Activated effector memory CD4-positive, alpha-beta T cell treated with anti-CD3 and anti-CD28 coated beads, Interleukin-2, amount 50 U/mL, for 16 hours (primary cell): ENCODE measurements around the gene RAB24.
"Not testable (repeated sequence)": the region's sequence is repeated elsewhere in the genome, so short reads cannot be mapped to it uniquely, and the experiment has no call there.

ENCODE experiments used
- DNase-seq: peaks from one replicate; pipeline ENCODE4 v3.0.0-alpha.2; 2020

The RAB24 gene

GRCh38 chr5:177310757-177311391 lies 7.4 kb upstream of the RAB24 start:
- peak; percentile 70 for DNase-seq

GRCh38 chr5:177310332-177310731 lies 6.8 kb upstream of the RAB24 start:
- peak; percentile 61 for DNase-seq

DNA sequence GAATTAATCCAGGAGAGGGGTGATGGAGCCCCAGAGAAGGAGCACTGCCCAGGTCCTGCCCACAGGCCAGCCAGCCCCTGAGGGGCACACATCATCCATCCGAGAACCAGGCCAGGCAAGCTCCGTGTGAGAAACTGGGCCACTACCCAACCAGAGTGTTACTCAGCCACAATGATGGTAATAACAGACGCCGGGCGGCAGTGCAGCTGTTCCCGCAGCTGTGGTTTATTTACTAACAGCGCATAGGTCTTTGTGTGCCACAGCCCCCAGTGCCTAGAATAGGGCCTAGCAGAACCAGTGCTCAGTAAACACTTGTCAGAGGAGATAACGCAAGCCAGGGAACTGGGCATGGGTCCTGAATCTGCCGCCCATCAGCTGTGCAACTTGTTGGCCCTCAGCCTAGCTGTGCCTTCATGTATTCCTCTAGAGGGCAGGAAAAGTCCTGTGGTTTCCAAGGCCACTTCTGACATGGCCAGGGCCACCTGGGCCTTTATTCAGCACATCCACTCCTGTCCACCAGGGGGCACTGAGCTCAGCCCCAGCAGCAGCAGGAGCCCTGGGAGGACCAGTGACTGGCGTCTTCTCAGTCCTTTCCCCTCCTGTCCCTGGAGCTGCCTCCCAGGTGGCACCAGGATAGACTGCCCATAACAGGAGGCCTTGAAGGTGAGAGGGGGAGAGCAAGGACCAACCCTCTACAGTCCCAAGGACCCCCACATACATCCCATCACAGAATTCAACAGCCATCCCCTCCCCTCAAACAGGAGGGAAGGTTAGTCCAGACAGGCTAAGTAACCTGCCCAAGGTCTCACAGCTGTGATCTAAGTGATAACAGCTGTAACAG lies 6.1 kb upstream of the RAB24 start:
- DNase-seq, result peak; percentile 91

GRCh38 chr5:177308740-177309139 lies 5.2 kb upstream of the RAB24 start:
- DNase-seq, result no peak

- no peak for DNase-seq
Measured at GRCh38 chr5:177307544-177308363, 4.2 kb upstream of the RAB24 start.

GRCh38 chr5:177306674-177307543 lies 3.4 kb upstream of the RAB24 start:
- no peak for DNase-seq

DNA sequence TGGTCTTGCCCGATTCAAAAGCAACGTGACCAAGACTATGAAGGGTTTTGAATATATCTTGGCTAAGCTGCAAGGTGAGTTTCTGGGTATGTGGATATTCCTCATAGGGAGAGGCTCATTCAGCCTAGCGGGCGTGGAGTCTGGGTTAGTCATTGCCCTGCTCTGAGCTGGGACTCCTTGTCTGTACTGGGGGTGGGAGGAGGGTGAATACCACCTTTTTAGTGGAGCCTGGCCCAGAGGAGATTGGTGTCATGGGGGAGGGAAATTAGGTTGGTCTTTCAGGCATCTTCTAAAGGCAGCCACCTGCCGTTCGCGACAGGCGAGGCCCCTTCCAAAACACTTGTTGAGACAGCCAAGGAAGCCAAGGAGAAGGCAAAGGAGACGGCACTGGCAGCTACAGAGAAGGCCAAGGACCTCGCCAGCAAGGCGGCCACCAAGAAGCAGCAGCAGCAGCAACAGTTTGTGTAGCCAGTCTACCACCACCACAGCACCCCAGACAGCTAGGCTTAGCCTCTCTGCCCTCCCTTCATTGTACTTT lies 2.7 kb upstream of the RAB24 start:
- DNase-seq, result not testable (repeated sequence)

GRCh38 chr5:177304392-177305119 lies 1.0 kb upstream of the RAB24 start:
- DNase-seq, result peak; percentile 75

GRCh38 chr5:177303925-177304391 lies 439 bp upstream of the RAB24 start:
- DNase-seq, result no peak

- no peak for DNase-seq
Measured at GRCh38 chr5:177302354-177303110, 987 bp downstream of the RAB24 start.

DNA sequence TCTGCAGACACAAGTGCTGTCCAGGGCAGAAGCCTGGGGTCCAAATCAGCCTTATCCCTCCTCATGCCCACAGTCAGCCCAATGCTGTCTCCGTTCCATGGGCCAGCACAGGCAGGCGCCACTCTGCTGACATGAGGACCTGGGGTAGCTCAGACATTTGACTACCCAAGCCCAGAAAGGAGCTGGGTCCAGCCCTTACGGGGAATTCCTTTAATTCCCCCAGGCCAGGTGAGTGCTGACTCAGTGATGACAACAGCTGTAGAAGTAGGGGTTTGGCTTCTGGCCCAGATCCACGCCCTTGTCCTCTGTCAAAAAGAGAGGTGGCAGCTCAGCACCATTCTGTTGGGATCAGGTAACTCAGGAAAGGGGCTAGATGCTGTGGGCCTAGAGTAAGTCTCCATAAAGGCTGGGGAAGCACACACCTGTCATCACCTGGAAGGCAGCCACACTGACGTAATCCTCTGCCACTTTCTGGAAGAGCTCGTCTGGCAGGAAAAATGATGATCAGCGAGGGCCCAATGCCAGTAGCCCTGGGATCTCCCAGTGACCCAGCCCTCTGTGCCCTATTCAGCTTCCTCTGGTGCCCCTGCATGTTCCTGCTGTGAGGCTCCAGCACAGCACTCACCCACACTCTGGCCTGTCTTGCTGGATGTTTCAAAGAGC lies 1.9 kb downstream of the RAB24 start:
- DNase-seq, result peak; percentile 75

DNA sequence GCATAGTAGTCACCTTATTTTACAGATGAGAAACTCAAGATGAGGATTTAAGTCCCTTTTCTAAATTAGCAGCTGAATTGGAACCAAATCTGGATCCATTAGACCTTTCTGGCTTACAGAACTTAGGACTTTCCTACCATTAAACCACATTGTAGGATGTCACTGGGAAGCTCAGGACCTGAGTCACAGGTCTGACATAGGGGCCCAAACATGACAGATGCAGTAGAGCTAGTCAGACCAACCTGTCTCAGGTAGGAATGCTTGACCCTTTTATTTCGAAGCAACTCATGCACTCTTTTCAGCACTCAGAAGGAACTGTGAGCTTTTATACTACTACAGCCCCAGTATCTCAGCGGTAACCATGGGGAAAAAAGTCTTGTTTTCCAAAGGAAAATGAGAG lies 2.6 kb downstream of the RAB24 start:
- no peak for DNase-seq

- peak; percentile 83 for DNase-seq
Measured at GRCh38 chr5:177300236-177300880, 3.2 kb downstream of the RAB24 start.

- no peak for DNase-seq
Measured at GRCh38 chr5:177299697-177300096, 3.8 kb downstream of the RAB24 start.

DNA sequence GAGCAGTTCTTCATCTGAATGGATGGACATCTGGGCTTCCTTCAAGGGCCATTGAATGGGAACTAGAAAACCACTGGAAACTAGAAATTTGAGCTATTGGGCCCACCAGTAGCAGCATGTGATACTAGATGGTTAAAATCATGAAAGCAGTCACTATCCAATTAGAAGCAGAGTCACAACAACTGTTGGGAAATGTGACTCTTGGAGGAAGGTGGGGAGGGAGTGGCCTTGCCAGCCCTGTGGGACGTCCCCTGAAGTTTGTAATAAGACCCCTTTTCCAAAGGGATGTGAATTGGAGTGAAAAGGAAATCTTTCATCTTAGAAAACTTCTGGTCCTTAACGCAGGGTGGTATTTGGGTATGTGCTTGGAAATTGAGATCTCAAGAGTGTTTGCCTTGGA lies 5.6 kb downstream of the RAB24 start:
- DNase-seq, result no peak

GRCh38 chr5:177296581-177296980 lies 6.9 kb downstream of the RAB24 start:
- peak; percentile 64 for DNase-seq

- DNase-seq, result peak; percentile 60
Measured at GRCh38 chr5:177295924-177296323, 7.6 kb downstream of the RAB24 start.

GRCh38 chr5:177294632-177295031 lies 8.9 kb downstream of the RAB24 start:
- DNase-seq, result no peak

GRCh38 chr5:177293819-177294581 lies 9.5 kb downstream of the RAB24 start:
- DNase-seq, result no peak
